Measurements from ENCODE around the gene CCDC192.

DNA sequence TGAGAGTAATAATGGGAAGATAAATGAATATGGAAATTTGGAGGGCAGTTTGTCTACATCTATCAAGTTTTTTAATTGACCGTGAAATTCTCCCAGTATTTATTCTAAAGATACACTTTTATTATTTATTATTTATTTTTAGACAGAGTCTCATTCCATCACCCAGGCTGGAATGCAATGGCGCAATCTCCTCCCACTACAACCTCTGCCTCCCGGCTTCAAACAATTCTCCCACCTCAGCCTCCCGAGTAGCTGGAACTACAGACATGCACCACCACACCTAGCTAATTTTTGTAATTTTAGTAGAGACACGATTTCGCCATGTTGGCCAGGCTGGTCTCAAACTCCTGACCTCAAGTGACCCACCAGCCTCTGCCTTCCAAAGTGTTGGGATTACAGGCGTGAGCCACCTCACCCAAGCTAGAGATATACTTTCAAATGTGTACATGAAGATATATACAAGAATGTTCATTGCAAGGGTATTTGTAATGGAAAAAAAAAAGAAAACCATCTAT is 282.7 kb downstream of the CCDC192 start:
- TF ChIP-seq, protein P1, sequence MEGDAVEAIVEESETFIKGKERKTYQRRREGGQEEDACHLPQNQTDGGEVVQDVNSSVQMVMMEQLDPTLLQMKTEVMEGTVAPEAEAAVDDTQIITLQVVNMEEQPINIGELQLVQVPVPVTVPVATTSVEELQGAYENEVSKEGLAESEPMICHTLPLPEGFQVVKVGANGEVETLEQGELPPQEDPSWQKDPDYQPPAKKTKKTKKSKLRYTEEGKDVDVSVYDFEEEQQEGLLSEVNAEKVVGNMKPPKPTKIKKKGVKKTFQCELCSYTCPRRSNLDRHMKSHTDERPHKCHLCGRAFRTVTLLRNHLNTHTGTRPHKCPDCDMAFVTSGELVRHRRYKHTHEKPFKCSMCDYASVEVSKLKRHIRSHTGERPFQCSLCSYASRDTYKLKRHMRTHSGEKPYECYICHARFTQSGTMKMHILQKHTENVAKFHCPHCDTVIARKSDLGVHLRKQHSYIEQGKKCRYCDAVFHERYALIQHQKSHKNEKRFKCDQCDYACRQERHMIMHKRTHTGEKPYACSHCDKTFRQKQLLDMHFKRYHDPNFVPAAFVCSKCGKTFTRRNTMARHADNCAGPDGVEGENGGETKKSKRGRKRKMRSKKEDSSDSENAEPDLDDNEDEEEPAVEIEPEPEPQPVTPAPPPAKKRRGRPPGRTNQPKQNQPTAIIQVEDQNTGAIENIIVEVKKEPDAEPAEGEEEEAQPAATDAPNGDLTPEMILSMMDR (IDR thresholded peaks at IDR 0.05; ENCODE audit: insufficient read depth, low read length, poor library complexity, severe bottlenecking) = no peak
- no peak for TF ChIP-seq EZH2phosphoT487 (conservative IDR thresholded peaks at IDR 0.05; ENCODE audit: low read length)

All from SU-DHL-6 (cell line).